ENCODE results near the gene ULBP2. TPM values are rescaled to one million over a fixed set of nuclear protein-coding genes. Genes with fewer than 3 reads are reported as not detected.

The ULBP2 gene
- total and polyA plus RNA-seq, 12 donors: 0.16 to 1.8 (median 0.49) TPM; not detected in 2

DNA sequence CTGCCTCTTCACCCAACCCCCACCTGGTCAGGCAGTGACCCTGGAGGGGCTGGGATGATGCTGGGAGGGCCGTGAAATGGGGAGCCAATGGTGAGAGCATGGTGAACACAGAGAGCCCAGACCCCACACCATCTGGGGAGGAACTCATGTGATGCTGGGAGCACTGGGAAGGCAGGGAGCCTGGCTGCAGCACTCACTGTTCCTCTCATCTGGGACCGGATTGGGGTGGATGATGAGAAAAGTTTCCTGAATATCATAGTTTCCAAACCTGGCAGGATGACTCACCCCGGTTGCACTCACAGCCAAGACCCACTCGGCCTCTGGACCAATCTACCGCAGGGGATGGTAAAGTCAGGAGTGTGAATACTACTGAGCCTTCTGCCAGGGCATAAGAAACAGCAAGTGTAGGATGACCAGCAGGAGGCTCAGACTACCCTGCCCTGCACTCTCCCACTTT is 43.7 kb downstream of the ULBP2 start:
- no peak for TF ChIP-seq POLR2A (IDR thresholded peaks at IDR 0.05)
- TF ChIP-seq, protein P1, sequence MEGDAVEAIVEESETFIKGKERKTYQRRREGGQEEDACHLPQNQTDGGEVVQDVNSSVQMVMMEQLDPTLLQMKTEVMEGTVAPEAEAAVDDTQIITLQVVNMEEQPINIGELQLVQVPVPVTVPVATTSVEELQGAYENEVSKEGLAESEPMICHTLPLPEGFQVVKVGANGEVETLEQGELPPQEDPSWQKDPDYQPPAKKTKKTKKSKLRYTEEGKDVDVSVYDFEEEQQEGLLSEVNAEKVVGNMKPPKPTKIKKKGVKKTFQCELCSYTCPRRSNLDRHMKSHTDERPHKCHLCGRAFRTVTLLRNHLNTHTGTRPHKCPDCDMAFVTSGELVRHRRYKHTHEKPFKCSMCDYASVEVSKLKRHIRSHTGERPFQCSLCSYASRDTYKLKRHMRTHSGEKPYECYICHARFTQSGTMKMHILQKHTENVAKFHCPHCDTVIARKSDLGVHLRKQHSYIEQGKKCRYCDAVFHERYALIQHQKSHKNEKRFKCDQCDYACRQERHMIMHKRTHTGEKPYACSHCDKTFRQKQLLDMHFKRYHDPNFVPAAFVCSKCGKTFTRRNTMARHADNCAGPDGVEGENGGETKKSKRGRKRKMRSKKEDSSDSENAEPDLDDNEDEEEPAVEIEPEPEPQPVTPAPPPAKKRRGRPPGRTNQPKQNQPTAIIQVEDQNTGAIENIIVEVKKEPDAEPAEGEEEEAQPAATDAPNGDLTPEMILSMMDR (IDR thresholded peaks at IDR 0.05): no peak
- Histone ChIP-seq H3K27me3 (peaks cover 68% of the 10 kb centered on the region), H3K4me1 (replicated peaks in 1 of 2) (peaks cover 0 to 8% of the 10 kb centered on the region in 2 donors), H3K36me3 (replicated peaks in 1 of 2) (no peaks in the 10 kb centered on the region), H3K27ac (no peak overlapping the region), H3K4me3 (no peak overlapping the region), H3K9me3 (replicated peaks in 1 of 3) (no peaks in the 10 kb centered on the region)
- 14 to 42% (median 28%) methylated on average over 5 of the region's 5 CpGs for WGBS, 4 donors
- no peak for DNase-seq
- intact Hi-C loops (cut with DNase I): no loop called here

DNA sequence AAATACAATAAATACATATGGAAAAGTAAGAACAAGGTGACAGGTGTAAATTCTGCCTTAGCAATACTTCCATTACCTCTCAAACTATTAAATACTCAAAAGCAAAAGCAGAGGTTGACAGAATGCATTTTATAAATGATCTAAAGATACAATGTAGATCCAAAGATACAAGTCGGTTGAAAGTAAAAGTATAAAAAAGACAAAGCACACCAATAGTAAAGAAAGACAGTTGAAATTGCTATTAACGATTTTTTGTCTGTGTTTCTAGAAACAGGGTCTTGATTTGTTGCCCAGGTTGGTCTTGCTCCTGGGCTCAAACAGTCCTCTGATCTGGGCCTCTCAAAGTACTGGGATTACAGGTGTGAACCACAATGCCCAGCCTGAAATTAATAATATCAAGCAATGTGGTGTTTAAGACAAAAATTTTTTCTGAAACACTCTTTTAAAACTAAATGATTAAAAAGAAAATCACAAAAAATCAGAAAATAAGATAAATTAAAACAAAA is 45.8 kb downstream of the ULBP2 start:
- 46 to 61% (median 52%) methylated on average over 2 of the region's 2 CpGs for WGBS, 4 donors
- Histone ChIP-seq H3K4me3 (no peak overlapping the region), H3K9me3 (replicated peaks in 1 of 3) (no peaks in the 10 kb centered on the region), H3K27me3 (peaks cover 82% of the 10 kb centered on the region), H3K4me1 (replicated peaks in 1 of 2) (peaks cover 0 to 15% of the 10 kb centered on the region in 2 donors), H3K27ac (no peak overlapping the region), H3K36me3 (replicated peaks in 1 of 2) (no peaks in the 10 kb centered on the region)
- no peak for DNase-seq
- TF ChIP-seq, protein P1 (IDR thresholded peaks at IDR 0.05): no peak
- no peak for TF ChIP-seq POLR2A (IDR thresholded peaks at IDR 0.05)
- intact Hi-C loops (cut with DNase I): no loop called here

DNA sequence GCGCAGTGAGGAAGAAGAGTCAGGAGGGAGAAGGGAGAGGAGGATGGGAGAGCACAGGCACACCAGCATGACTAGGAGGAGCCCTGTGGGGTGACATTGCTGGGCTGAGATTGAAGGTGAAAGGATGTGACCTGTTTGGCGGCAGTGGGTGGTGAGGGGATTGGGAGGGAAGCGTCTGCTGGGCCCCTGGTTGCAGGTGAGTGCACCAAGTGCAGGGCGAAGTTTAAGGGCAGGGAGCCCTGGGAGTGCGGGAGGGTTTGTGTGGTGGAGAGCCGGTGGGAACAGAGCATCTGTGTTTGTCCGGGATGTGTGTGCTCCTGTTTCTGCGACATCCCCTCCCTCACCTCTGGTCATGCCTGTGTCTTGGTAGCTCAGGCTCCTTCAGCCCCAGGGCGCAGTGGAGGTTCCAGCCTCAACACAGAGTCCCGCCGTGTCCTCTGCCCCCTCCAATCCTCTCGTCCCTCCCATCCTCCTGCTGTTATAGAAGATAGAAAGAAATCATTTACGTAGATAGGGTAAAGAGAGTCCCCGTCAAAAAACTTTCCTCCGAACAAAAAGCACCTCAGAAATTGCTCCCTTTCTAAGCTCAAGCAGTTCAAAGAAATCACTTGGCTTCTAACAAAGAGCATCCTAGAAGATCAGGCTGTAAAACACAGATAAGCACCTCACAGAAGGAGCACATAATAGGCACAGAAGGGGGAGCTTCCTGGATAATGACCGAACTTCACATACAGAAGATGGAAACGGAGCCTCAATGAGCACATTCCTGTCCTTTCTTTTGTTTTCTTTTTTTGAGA is 46.9 kb downstream of the ULBP2 start:
- intact Hi-C loops (cut with DNase I): no loop called here
- WGBS, 4 donors: 10 to 20% (median 16%) methylated on average over 16 to 17 of the region's 17 CpGs
- peak in 2 of 7 donors; percentile 11 to 35 for DNase-seq
- TF ChIP-seq, protein P1 (IDR thresholded peaks at IDR 0.05): no peak
- no peak for TF ChIP-seq POLR2A (IDR thresholded peaks at IDR 0.05)
- no peak overlapping the region for H3K4me3 ChIP-seq
- no peaks in the 10 kb centered on the region for H3K36me3 ChIP-seq (replicated peaks in 1 of 2)
- H3K9me3 ChIP-seq (replicated peaks in 1 of 3): no peaks in the 10 kb centered on the region
- peaks cover 0 to 15% of the 10 kb centered on the region in 2 donors for H3K4me1 ChIP-seq (replicated peaks in 1 of 2)
- H3K27me3 ChIP-seq: peaks cover 92% of the 10 kb centered on the region
- H3K27ac ChIP-seq: no peak overlapping the region

DNA sequence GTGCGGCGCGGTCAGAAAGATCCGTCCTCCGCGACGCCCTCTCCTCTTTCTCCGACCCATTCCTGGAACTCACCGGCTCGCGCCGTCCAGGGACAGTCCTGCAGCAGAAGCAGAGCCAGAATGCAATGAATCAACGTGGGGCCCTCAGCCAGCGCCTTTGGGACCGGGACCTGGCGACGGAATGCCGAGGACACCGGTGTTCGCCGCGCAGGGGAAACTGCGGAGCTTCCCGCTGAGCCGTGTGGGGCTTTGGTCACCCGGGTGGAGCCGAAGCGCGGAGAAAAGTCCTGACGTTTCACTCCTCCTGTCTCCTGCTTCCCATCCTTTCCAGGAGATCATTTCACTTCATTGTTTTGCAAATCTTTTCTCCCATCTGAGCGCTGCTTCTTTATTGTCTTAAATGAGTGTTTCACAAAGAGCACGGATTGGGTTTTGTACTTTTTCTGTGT is 48.4 kb downstream of the ULBP2 start:
- TF ChIP-seq, protein P1 (IDR thresholded peaks at IDR 0.05): no peak
- TF ChIP-seq POLR2A (IDR thresholded peaks at IDR 0.05): no peak
- DNase-seq: peak in 2 of 7 donors; percentile 13 to 21
- Histone ChIP-seq H3K27ac (no peak overlapping the region), H3K36me3 (replicated peaks in 1 of 2) (no peaks in the 10 kb centered on the region), H3K4me3 (no peak overlapping the region), H3K9me3 (replicated peaks in 1 of 3) (no peaks in the 10 kb centered on the region), H3K4me1 (replicated peaks in 1 of 2) (peaks cover 0 to 15% of the 10 kb centered on the region in 2 donors), H3K27me3 (peaks cover 98% of the 10 kb centered on the region)
- intact Hi-C loops (cut with DNase I): no loop called here
- 1 to 6% (median 3%) methylated on average over 26 to 32 of the region's 32 CpGs for WGBS, 4 donors
